ENCODE measurements around the gene ELFN1. TPM values are rescaled to one million over a fixed set of nuclear protein-coding genes. Genes with fewer than 3 reads are reported as not detected.

ELFN1 gene
- total and polyA plus RNA-seq, 9 of the 15 experiments (the other 6 are each of a cell fraction or from before 2014, with no cell fraction given): 0.04 to 0.64 (median 0.18) TPM; not detected in 2

DNA sequence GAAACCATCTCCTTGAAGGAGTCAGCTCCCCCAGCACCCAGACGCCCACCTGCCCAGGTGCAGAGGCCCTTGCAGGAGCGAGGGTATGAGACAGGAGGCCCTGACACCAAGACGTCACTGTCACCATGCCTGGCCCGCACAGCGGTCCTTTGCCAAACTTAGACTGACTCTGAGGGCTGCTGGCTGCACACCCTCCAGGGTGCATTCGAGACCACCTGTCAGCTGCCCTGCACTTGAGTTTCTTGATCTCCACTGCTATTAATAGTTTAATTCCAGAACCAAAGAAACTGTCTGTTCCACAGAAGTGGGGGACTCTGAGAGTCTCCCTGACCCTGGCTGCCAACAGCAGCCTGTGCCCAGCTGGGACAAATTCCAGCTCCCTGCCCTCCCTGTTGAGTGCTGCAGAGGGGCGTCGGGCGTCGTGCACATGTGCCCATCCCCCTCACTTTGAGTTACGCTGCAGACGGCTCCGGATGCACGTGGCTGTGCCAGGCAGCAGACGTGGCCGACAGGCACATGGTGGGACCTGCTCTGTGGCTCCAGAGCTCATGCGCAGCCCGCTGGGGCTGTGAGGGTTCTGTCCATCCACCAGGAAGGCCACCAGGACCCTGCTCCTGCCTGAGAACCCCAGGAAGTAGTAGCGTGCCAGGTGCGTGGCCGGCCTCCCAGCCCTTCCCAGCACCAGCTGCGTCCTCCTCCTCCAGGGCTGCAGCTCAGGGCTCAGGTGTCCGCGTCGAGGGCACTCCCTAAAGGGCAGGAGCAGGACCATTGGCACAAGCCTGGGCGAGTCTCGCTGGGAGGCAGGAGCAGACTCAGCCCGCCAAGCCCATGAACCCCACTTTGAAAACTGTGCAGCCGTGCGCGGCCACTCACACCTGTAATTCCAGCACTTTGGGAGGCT lies 24.8 kb downstream of the ELFN1 start:
- ChIA-PET CTCF (ENCODE audit: low intra/inter-chr PET ratio) (no interaction called here), POLR2A (no interaction called here)
- Histone ChIP-seq H3K9me3 (replicated peaks; ENCODE audit: control insufficient read depth, insufficient read depth, low read depth, low read length) (no peaks in the 10 kb centered on the region), H3K4me3 (no peak overlapping the region), H3K4me1 (replicated peaks in 1 of 2; ENCODE audit: control insufficient read depth in 2 of 2, insufficient read depth in 2 of 2, low read length in 2 of 2) (peaks cover 0 to 25% of the 10 kb centered on the region in 2 experiments; a peak in 2 of 5 replicates), H3K36me3 (ENCODE audit: control insufficient read depth, insufficient read depth, low read length) (no peaks in the 10 kb centered on the region), H2AFZ (ENCODE audit: low read depth, low read length) (no peak overlapping the region), H3K79me2 (ENCODE audit: control insufficient read depth, insufficient read depth, low read length) (no peaks in the 10 kb centered on the region), H3K27ac (ENCODE audit: extremely low read depth, low read depth, low read length) (no peak overlapping the region), H3K9me1 (ENCODE audit: control insufficient read depth, insufficient read depth, low read length) (no peaks in the 10 kb centered on the region), H3K9ac (ENCODE audit: insufficient read depth in 1 of 2, low read depth in 2 of 2, low read length in 2 of 2) (no peak overlapping the region; a peak in 1 of 4 replicates), H4K20me1 (replicated peaks; ENCODE audit: control insufficient read depth, insufficient read depth, low read length) (no peaks in the 10 kb centered on the region), H3K27me3 (ENCODE audit: control insufficient read depth in 2 of 2, insufficient read depth in 2 of 2, low read length in 2 of 2) (peaks cover 30 to 85% of the 10 kb centered on the region in 2 experiments; a peak in 4 of 5 replicates), H3K4me2 (ENCODE audit: insufficient read depth, low read length) (no peak overlapping the region)
- FAIRE-seq (no peak), ATAC-seq (no peak), DNase-seq (ENCODE audit: extremely low read depth in 1 of 4, low spot score in 3 of 4) (peak in 1 of 4 experiments; percentile 1)
- intact Hi-C loops (cut with micrococcal nuclease): no loop called here
- in situ Hi-C loops (cut with MboI): no loop called here
- no peak for TF ChIP-seq ETV5 (CRISPR knock-in tag; IDR thresholded peaks at IDR 0.05; ENCODE audit: low read depth)
- WGBS (ENCODE audit: insufficient coverage, low coverage, missing lambda C conversion rate): 6% methylated on average over 30 of the region's 31 CpGs
- BruUV-seq (replicated peaks): no TSS peak

DNA sequence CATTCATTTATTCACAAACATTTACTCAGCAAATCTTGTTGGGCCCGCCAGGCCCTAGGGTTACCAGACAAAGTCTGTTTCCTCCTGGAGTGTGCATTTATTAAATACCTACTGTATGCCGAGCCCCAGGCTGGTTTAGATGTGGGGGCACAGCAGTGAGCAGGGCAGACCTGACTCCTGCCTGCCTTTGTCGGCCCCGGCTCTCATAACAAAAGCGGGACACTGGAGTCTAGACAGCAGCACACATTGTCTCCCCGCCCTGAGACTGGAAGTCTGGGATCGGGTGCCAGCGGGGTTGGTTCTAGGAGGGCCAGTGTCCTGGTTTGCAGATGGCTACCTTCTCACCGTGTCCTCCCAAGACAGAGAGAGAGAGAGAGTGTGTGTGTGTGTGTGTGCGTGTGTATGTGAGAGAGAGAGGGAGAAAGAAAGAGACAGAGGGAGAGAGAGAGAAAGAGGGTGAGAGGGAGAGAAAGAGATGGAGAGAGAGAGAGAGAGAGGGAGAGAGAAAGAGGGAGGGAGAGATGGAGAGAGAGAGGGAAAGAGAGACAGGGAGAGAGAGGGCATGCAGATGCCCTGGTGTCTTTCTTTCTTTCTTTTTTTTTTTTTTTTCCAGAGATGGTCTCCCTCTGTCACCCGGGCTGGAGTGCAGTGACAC lies 25.9 kb downstream of the ELFN1 start:
- Histone ChIP-seq H4K20me1 (replicated peaks; ENCODE audit: control insufficient read depth, insufficient read depth, low read length) (no peaks in the 10 kb centered on the region), H3K4me3 (no peak overlapping the region), H3K9me1 (ENCODE audit: control insufficient read depth, insufficient read depth, low read length) (no peaks in the 10 kb centered on the region), H3K9me3 (replicated peaks; ENCODE audit: control insufficient read depth, insufficient read depth, low read depth, low read length) (no peaks in the 10 kb centered on the region), H3K79me2 (ENCODE audit: control insufficient read depth, insufficient read depth, low read length) (no peaks in the 10 kb centered on the region), H2AFZ (ENCODE audit: low read depth, low read length) (no peak overlapping the region), H3K36me3 (ENCODE audit: control insufficient read depth, insufficient read depth, low read length) (no peaks in the 10 kb centered on the region), H3K4me1 (replicated peaks in 1 of 2; ENCODE audit: control insufficient read depth in 2 of 2, insufficient read depth in 2 of 2, low read length in 2 of 2) (peaks cover 0 to 25% of the 10 kb centered on the region in 2 experiments; a peak in 2 of 5 replicates), H3K27ac (ENCODE audit: extremely low read depth, low read depth, low read length) (no peak overlapping the region), H3K27me3 (ENCODE audit: control insufficient read depth in 2 of 2, insufficient read depth in 2 of 2, low read length in 2 of 2) (peaks cover 30 to 95% of the 10 kb centered on the region in 2 experiments; a peak in 4 of 5 replicates), H3K9ac (ENCODE audit: insufficient read depth in 1 of 2, low read depth in 2 of 2, low read length in 2 of 2) (no peak overlapping the region), H3K4me2 (ENCODE audit: insufficient read depth, low read length) (no peak overlapping the region)
- intact Hi-C loops (cut with micrococcal nuclease): no loop called here
- FAIRE-seq: no peak
- no TSS peak for BruUV-seq (replicated peaks)
- no peak for ATAC-seq
- peak in 1 of 4 experiments; percentile 1 for DNase-seq (ENCODE audit: extremely low read depth in 1 of 4, low spot score in 3 of 4)
- in situ Hi-C loops (cut with MboI): no loop called here
- ChIA-PET CTCF (ENCODE audit: low intra/inter-chr PET ratio) (no interaction called here), POLR2A (no interaction called here)
- 0% methylated on average over 8 of the region's 11 CpGs for WGBS (ENCODE audit: insufficient coverage, low coverage, missing lambda C conversion rate)
- TF ChIP-seq MCM3 (IDR thresholded peaks at IDR 0.05) (no peak), PHB (CRISPR knock-in tag; IDR thresholded peaks at IDR 0.05) (no peak), MAFF (IDR thresholded peaks at IDR 0.05; ENCODE audit: low read length) (no peak)
- TF ChIP-seq, protein P1, sequence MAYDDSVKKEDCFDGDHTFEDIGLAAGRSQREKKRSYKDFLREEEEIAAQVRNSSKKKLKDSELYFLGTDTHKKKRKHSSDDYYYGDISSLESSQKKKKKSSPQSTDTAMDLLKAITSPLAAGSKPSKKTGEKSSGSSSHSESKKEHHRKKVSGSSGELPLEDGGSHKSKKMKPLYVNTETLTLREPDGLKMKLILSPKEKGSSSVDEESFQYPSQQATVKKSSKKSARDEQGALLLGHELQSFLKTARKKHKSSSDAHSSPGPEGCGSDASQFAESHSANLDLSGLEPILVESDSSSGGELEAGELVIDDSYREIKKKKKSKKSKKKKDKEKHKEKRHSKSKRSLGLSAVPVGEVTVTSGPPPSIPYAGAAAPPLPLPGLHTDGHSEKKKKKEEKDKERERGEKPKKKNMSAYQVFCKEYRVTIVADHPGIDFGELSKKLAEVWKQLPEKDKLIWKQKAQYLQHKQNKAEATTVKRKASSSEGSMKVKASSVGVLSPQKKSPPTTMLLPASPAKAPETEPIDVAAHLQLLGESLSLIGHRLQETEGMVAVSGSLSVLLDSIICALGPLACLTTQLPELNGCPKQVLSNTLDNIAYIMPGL (CRISPR knock-in tag; IDR thresholded peaks at IDR 0.05): no peak
- TF ChIP-seq, protein P2, sequence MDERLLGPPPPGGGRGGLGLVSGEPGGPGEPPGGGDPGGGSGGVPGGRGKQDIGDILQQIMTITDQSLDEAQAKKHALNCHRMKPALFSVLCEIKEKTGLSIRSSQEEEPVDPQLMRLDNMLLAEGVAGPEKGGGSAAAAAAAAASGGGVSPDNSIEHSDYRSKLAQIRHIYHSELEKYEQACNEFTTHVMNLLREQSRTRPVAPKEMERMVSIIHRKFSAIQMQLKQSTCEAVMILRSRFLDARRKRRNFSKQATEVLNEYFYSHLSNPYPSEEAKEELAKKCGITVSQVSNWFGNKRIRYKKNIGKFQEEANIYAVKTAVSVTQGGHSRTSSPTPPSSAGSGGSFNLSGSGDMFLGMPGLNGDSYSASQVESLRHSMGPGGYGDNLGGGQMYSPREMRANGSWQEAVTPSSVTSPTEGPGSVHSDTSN (CRISPR knock-in tag; IDR thresholded peaks at IDR 0.05; ENCODE audit: low read depth): no peak
- TF ChIP-seq, protein P2 (tag; conservative IDR thresholded peaks at IDR 0.05; ENCODE audit: low read depth): no peak
